Central memory CD8-positive, alpha-beta T cell (primary cell): ENCODE data around the gene TMEM131L.
A peak's percentile ranks its signal among the peaks of the same experiment; 100 is the strongest.
"Not testable (repeated sequence)": the region's sequence is repeated elsewhere in the genome, so short reads cannot be mapped to it uniquely, and the experiment has no call there.

ENCODE experiments used
- ATAC-seq: fragments of 150-1000 bp; cut with Tn5 transposase; replicated peaks from 2 replicates; pipeline ENCODE4 v1.10.0; 2022; ENCODE audit warnings: mild to moderate bottlenecking, moderate FRiP score, moderate number of reproducible peaks; ENCODE audit not compliant: poor library complexity, severe bottlenecking; ENCODE audit errors: extremely low read depth
- DNase-seq, 2 donors: peaks; one replicate each; pipeline ENCODE4 v3.0.0; 2021; ENCODE audit warnings: low spot score in 2 of 2
- H3K27ac Mint-ChIP-seq: one replicate; pipeline ENCODE4 v1.8.0; 2022; ENCODE audit warnings: low read depth, mild to moderate bottlenecking, moderate library complexity, mixed read lengths
- H3K27me3 Mint-ChIP-seq: one replicate; pipeline ENCODE4 v1.8.0; 2022; ENCODE audit warnings: mixed read lengths
- H3K36me3 Mint-ChIP-seq: one replicate; pipeline ENCODE4 v1.8.0; 2022; ENCODE audit warnings: mild to moderate bottlenecking, moderate library complexity, mixed read lengths; ENCODE audit not compliant: insufficient read depth
- H3K4me1 Mint-ChIP-seq: one replicate; pipeline ENCODE4 v1.8.0; 2022; ENCODE audit warnings: mixed read lengths
- H3K4me3 Mint-ChIP-seq: one replicate; pipeline ENCODE4 v1.8.0; 2022; ENCODE audit warnings: mild to moderate bottlenecking, moderate library complexity, mixed read lengths
- H3K9me3 Mint-ChIP-seq: one replicate; pipeline ENCODE4 v1.8.0; 2022; ENCODE audit warnings: mixed read lengths

Gene TMEM131L

GRCh38 chr4:153646261-153646660, 180.1 kb downstream of the TMEM131L start:
- Mint-ChIP-seq H3K36me3 (peaks cover 2% of the 10 kb centered on the region), H3K27me3 (no peaks in the 10 kb centered on the region), H3K9me3 (no peaks in the 10 kb centered on the region), H3K4me3 (no peak overlapping the region), H3K27ac (no peak overlapping the region), H3K4me1 (peaks cover 8% of the 10 kb centered on the region)
- no peak for ATAC-seq
- no peak for DNase-seq

- Mint-ChIP-seq H3K27ac (no peak overlapping the region), H3K4me1 (peaks cover 13% of the 10 kb centered on the region), H3K9me3 (no peaks in the 10 kb centered on the region), H3K36me3 (peaks cover 2% of the 10 kb centered on the region), H3K4me3 (no peak overlapping the region), H3K27me3 (no peaks in the 10 kb centered on the region)
- no peak for ATAC-seq
- no peak for DNase-seq
Measured at GRCh38 chr4:153646978-153647377, 180.8 kb downstream of the TMEM131L start.

- no peak for DNase-seq
- Mint-ChIP-seq H3K36me3 (peaks cover 2% of the 10 kb centered on the region), H3K4me1 (peaks cover 13% of the 10 kb centered on the region), H3K4me3 (no peak overlapping the region), H3K27me3 (no peaks in the 10 kb centered on the region), H3K27ac (no peak overlapping the region), H3K9me3 (no peaks in the 10 kb centered on the region)
- ATAC-seq: no peak
Measured at GRCh38 chr4:153647975-153648374, 181.8 kb downstream of the TMEM131L start.

GRCh38 chr4:153649572-153649991, 183.4 kb downstream of the TMEM131L start:
- no peak for DNase-seq
- H3K27me3 Mint-ChIP-seq: peaks cover 2% of the 10 kb centered on the region
- no peak overlapping the region for H3K4me3 Mint-ChIP-seq
- H3K4me1 Mint-ChIP-seq: peaks cover 13% of the 10 kb centered on the region
- H3K36me3 Mint-ChIP-seq: peaks cover 2% of the 10 kb centered on the region
- ATAC-seq: no peak
- no peaks in the 10 kb centered on the region for H3K9me3 Mint-ChIP-seq
- no peak overlapping the region for H3K27ac Mint-ChIP-seq

- H3K4me1 Mint-ChIP-seq: peaks cover 13% of the 10 kb centered on the region
- no peak for ATAC-seq
- DNase-seq: no peak
- H3K27me3 Mint-ChIP-seq: peaks cover 18% of the 10 kb centered on the region
- H3K9me3 Mint-ChIP-seq: no peaks in the 10 kb centered on the region
- no peak overlapping the region for H3K4me3 Mint-ChIP-seq
- peak overlapping the region; percentile 65 for H3K27ac Mint-ChIP-seq
- no peaks in the 10 kb centered on the region for H3K36me3 Mint-ChIP-seq
Measured at GRCh38 chr4:153651116-153651515, 185.0 kb downstream of the TMEM131L start.

- ATAC-seq (peak; percentile 86), DNase-seq (no peak)
- H3K27me3 Mint-ChIP-seq: peaks cover 19% of the 10 kb centered on the region
- peak overlapping the region; percentile 65 for H3K27ac Mint-ChIP-seq
- no peaks in the 10 kb centered on the region for H3K9me3 Mint-ChIP-seq
- peaks cover 13% of the 10 kb centered on the region for H3K4me1 Mint-ChIP-seq
- H3K36me3 Mint-ChIP-seq: no peaks in the 10 kb centered on the region
- H3K4me3 Mint-ChIP-seq: no peak overlapping the region
Measured at GRCh38 chr4:153651587-153651986, 185.4 kb downstream of the TMEM131L start.

- Mint-ChIP-seq H3K27me3 (peaks cover 19% of the 10 kb centered on the region), H3K27ac (no peak overlapping the region), H3K4me3 (no peak overlapping the region), H3K9me3 (no peaks in the 10 kb centered on the region), H3K36me3 (no peaks in the 10 kb centered on the region), H3K4me1 (peaks cover 13% of the 10 kb centered on the region)
- ATAC-seq: no peak
- DNase-seq: no peak
Measured at GRCh38 chr4:153652051-153652784, 186.1 kb downstream of the TMEM131L start.

GRCh38 chr4:153655002-153655541, 188.9 kb downstream of the TMEM131L start:
- DNase-seq: no peak
- Mint-ChIP-seq H3K27ac (no peak overlapping the region), H3K36me3 (no peaks in the 10 kb centered on the region), H3K4me3 (no peak overlapping the region), H3K4me1 (peaks cover 7% of the 10 kb centered on the region), H3K9me3 (no peaks in the 10 kb centered on the region), H3K27me3 (peaks cover 41% of the 10 kb centered on the region)
- ATAC-seq: no peak

- H3K9me3 Mint-ChIP-seq: no peaks in the 10 kb centered on the region
- DNase-seq (no peak), ATAC-seq (no peak)
- peaks cover 7% of the 10 kb centered on the region for H3K4me1 Mint-ChIP-seq
- no peaks in the 10 kb centered on the region for H3K36me3 Mint-ChIP-seq
- H3K27ac Mint-ChIP-seq: no peak overlapping the region
- H3K4me3 Mint-ChIP-seq: no peak overlapping the region
- peaks cover 41% of the 10 kb centered on the region for H3K27me3 Mint-ChIP-seq
Measured at GRCh38 chr4:153655928-153656327, 189.8 kb downstream of the TMEM131L start.

- peaks cover 31% of the 10 kb centered on the region for H3K27me3 Mint-ChIP-seq
- DNase-seq: no peak
- H3K4me3 Mint-ChIP-seq: no peak overlapping the region
- H3K4me1 Mint-ChIP-seq: no peaks in the 10 kb centered on the region
- no peak overlapping the region for H3K27ac Mint-ChIP-seq
- no peak for ATAC-seq
- H3K36me3 Mint-ChIP-seq: no peaks in the 10 kb centered on the region
- peaks cover 5% of the 10 kb centered on the region for H3K9me3 Mint-ChIP-seq
Measured at GRCh38 chr4:153661215-153661822, 195.2 kb downstream of the TMEM131L start.

- ATAC-seq (no peak), DNase-seq (no peak)
- Mint-ChIP-seq H3K27ac (no peak overlapping the region), H3K4me3 (no peak overlapping the region), H3K9me3 (peaks cover 5% of the 10 kb centered on the region), H3K27me3 (peaks cover 36% of the 10 kb centered on the region), H3K36me3 (no peaks in the 10 kb centered on the region), H3K4me1 (no peaks in the 10 kb centered on the region)
Measured at GRCh38 chr4:153661908-153662307, 195.7 kb downstream of the TMEM131L start.

- Mint-ChIP-seq H3K9me3 (peaks cover 5% of the 10 kb centered on the region), H3K36me3 (peaks cover 1% of the 10 kb centered on the region), H3K4me3 (no peak overlapping the region), H3K4me1 (no peaks in the 10 kb centered on the region), H3K27ac (no peak overlapping the region), H3K27me3 (peaks cover 40% of the 10 kb centered on the region)
- ATAC-seq (no peak), DNase-seq (no peak)
Measured at GRCh38 chr4:153663667-153664066, 197.5 kb downstream of the TMEM131L start.

- H3K4me3 Mint-ChIP-seq, ATAC-seq, DNase-seq, H3K36me3 Mint-ChIP-seq, H3K27ac Mint-ChIP-seq, H3K4me1 Mint-ChIP-seq, H3K9me3 Mint-ChIP-seq: not testable (repeated sequence)
- H3K27me3 Mint-ChIP-seq: peaks cover 44% of the 10 kb centered on the region
Measured at GRCh38 chr4:153666505-153666904, 200.3 kb downstream of the TMEM131L start.
